ENCODE data around the gene ADGRL3.

GRCh38 chr4:61877893-61878292 lies 677.8 kb downstream of the ADGRL3 start:
- TF ChIP-seq CTCF (IDR thresholded peaks at IDR 0.05) (no peak), POLR2A (IDR thresholded peaks at IDR 0.05; ENCODE audit: low read depth) (no peak), EP300 (IDR thresholded peaks at IDR 0.05) (no peak), POLR2AphosphoS5 (IDR thresholded peaks at IDR 0.05) (no peak)

Data from esophagus muscularis mucosa (tissue), 4 donors.